WTC11 (cell line): ENCODE measurements around the gene COMTD1. TPM values are rescaled to one million over a fixed set of nuclear protein-coding genes. Genes with fewer than 3 reads are reported as not detected.

ENCODE experiments used
- FOXJ3 ChIP-seq: sonication (generic); formaldehyde crosslinking; IDR thresholded peaks from 2 replicates; pipeline ENCODE4 v1.9.0; 2021; ENCODE audit warnings: missing genetic modification reagents, mild to moderate bottlenecking, borderline replicate concordance
- FOXP1 ChIP-seq: sonication (generic); formaldehyde crosslinking; IDR thresholded peaks from 2 replicates; pipeline ENCODE4 v1.8.0; 2022; ENCODE audit warnings: missing genetic modification reagents, mild to moderate bottlenecking, moderate library complexity, borderline replicate concordance
- GTF2I ChIP-seq: fragments of 250-450 bp; sonication (Bioruptor Pico); conservative IDR thresholded peaks from 2 replicates; pipeline ENCODE4 v1.4.0; 2021; ENCODE audit warnings: mild to moderate bottlenecking
- JAZF1 ChIP-seq: fragments of 250-450 bp; sonication (Bioruptor Pico); IDR thresholded peaks from 2 replicates; pipeline ENCODE4 v1.9.0; 2021; ENCODE audit warnings: moderate library complexity, mild to moderate bottlenecking, inconsistent platforms
- NFE2L1 ChIP-seq: sonication (generic); formaldehyde crosslinking; IDR thresholded peaks from 2 replicates; pipeline ENCODE4 v1.8.1; 2023; ENCODE audit warnings: missing genetic modification reagents
- OVOL2 ChIP-seq: fragments of 250-450 bp; sonication (Bioruptor Pico); IDR thresholded peaks from 2 replicates; pipeline ENCODE4 v1.9.0; 2021; ENCODE audit warnings: mild to moderate bottlenecking, borderline replicate concordance
- TCF7 ChIP-seq: sonication (generic); formaldehyde crosslinking; IDR thresholded peaks from 2 replicates; pipeline ENCODE4 v1.8.0; 2022; ENCODE audit warnings: mild to moderate bottlenecking, low read depth, missing genetic modification reagents, moderate library complexity
- ZNF219 ChIP-seq: sonication (generic); formaldehyde crosslinking; IDR thresholded peaks from 2 replicates; pipeline ENCODE4 v1.8.0; 2023; ENCODE audit warnings: missing genetic modification reagents, mild to moderate bottlenecking, borderline replicate concordance
- ZNF317 ChIP-seq: sonication (generic); formaldehyde crosslinking; IDR thresholded peaks from 2 replicates; pipeline ENCODE4 v1.8.1; 2023; ENCODE audit warnings: low read depth, mild to moderate bottlenecking, moderate library complexity, missing genetic modification reagents, borderline replicate concordance
- ZNF671 ChIP-seq: fragments of 250-450 bp; sonication (Bioruptor Pico); IDR thresholded peaks from 2 replicates; pipeline ENCODE4 v1.8.0; 2021; ENCODE audit warnings: mild to moderate bottlenecking
- total RNA-seq: library from RNA; stranded (reverse); gene quantifications from 3 replicates; pipeline ENCODE4 v1.2.3, GENCODE V29; 2021
- TF ChIP-seq, protein P1 (sequence below): sonication (generic); formaldehyde crosslinking; IDR thresholded peaks from 2 replicates; pipeline ENCODE4 v1.8.0; 2023; ENCODE audit warnings: missing genetic modification reagents, mild to moderate bottlenecking, borderline replicate concordance
- TF ChIP-seq, protein P2 (sequence below): sonication (generic); formaldehyde crosslinking; IDR thresholded peaks from 2 replicates; pipeline ENCODE4 v1.8.1; 2023; ENCODE audit warnings: mild to moderate bottlenecking, missing genetic modification reagents, moderate library complexity
- TF ChIP-seq, protein P3 (sequence below): sonication (generic); formaldehyde crosslinking; IDR thresholded peaks from 2 replicates; pipeline ENCODE4 v1.8.1; 2023; ENCODE audit warnings: mild to moderate bottlenecking, moderate library complexity, missing genetic modification reagents
- TF ChIP-seq, protein P4 (sequence below): sonication (generic); formaldehyde crosslinking; IDR thresholded peaks from 2 replicates; pipeline ENCODE4 v1.8.1; 2023; ENCODE audit warnings: mild to moderate bottlenecking, missing genetic modification reagents, moderate library complexity
- TF ChIP-seq, protein P5 (sequence below): sonication (generic); formaldehyde crosslinking; IDR thresholded peaks from 2 replicates; pipeline ENCODE4 v1.8.1; 2022; ENCODE audit warnings: low read depth, mild to moderate bottlenecking, moderate library complexity, missing genetic modification reagents, borderline replicate concordance
- TF ChIP-seq, protein P6 (sequence below): sonication (generic); formaldehyde crosslinking; IDR thresholded peaks from 2 replicates; pipeline ENCODE4 v1.8.1; 2023; ENCODE audit warnings: mild to moderate bottlenecking, missing genetic modification reagents
- TF ChIP-seq, protein P7 (sequence below): fragments of 250-450 bp; sonication (Bioruptor Pico); IDR thresholded peaks from 2 replicates; pipeline ENCODE4 v1.9.0; 2021; ENCODE audit warnings: mild to moderate bottlenecking, borderline replicate concordance
- TF ChIP-seq, protein P8 (sequence below): sonication (generic); formaldehyde crosslinking; IDR thresholded peaks from 2 replicates; pipeline ENCODE4 v1.8.1; 2023; ENCODE audit warnings: mild to moderate bottlenecking, missing genetic modification reagents
- TF ChIP-seq, protein P9 (sequence below): sonication (generic); formaldehyde crosslinking; conservative IDR thresholded peaks from 2 replicates; pipeline ENCODE4 v1.8.1; 2022; ENCODE audit warnings: mild to moderate bottlenecking, missing genetic modification reagents

COMTD1 gene
- total RNA-seq, 1 experiment from 2014 or later = 47.8 TPM

DNA sequence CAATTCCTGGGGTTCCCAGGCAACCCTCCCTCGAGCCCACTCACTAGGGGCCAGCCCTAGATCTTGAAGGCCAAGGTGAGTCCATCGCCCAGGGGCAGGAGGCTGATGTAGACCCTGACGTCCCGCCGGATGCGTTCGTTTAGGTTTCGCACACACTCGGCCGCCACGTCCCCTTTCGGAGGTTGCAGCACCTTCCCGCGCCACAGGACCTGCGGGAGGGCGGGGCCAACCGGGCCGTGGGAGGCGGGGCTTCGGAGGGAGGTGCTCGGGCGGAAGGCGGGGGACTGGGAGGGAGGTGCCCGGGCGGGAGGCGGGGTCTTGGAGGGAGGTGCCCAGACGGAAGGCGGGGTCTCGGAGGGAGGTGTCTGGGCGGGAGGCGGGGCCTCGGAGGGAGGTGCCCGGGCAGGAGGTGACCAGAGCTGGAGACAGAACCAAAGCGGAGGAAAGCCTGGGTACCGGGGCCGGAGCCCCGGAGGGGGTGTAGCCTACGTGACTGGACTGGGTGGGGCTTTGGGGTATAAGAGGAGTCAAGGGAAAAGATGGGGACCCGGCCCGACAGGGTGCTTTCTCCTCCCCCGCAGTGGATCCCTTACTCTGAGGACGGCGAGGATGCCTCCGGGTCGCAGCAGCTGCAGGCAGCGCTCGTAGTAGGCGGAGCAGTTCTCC lies 1.6 kb downstream of the COMTD1 start (continued):
- TF ChIP-seq, protein P1, sequence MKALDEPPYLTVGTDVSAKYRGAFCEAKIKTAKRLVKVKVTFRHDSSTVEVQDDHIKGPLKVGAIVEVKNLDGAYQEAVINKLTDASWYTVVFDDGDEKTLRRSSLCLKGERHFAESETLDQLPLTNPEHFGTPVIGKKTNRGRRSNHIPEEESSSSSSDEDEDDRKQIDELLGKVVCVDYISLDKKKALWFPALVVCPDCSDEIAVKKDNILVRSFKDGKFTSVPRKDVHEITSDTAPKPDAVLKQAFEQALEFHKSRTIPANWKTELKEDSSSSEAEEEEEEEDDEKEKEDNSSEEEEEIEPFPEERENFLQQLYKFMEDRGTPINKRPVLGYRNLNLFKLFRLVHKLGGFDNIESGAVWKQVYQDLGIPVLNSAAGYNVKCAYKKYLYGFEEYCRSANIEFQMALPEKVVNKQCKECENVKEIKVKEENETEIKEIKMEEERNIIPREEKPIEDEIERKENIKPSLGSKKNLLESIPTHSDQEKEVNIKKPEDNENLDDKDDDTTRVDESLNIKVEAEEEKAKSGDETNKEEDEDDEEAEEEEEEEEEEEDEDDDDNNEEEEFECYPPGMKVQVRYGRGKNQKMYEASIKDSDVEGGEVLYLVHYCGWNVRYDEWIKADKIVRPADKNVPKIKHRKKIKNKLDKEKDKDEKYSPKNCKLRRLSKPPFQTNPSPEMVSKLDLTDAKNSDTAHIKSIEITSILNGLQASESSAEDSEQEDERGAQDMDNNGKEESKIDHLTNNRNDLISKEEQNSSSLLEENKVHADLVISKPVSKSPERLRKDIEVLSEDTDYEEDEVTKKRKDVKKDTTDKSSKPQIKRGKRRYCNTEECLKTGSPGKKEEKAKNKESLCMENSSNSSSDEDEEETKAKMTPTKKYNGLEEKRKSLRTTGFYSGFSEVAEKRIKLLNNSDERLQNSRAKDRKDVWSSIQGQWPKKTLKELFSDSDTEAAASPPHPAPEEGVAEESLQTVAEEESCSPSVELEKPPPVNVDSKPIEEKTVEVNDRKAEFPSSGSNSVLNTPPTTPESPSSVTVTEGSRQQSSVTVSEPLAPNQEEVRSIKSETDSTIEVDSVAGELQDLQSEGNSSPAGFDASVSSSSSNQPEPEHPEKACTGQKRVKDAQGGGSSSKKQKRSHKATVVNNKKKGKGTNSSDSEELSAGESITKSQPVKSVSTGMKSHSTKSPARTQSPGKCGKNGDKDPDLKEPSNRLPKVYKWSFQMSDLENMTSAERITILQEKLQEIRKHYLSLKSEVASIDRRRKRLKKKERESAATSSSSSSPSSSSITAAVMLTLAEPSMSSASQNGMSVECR (CRISPR knock-in tag) = no peak
- TF ChIP-seq NFE2L1 (CRISPR knock-in tag) = no peak
- no peak for TF ChIP-seq OVOL2 (CRISPR knock-in tag)
- 0 out of 2 replicates have a peak, but pooled peaks have one; percentile 27 for TF ChIP-seq FOXP1
- TF ChIP-seq, protein P2, sequence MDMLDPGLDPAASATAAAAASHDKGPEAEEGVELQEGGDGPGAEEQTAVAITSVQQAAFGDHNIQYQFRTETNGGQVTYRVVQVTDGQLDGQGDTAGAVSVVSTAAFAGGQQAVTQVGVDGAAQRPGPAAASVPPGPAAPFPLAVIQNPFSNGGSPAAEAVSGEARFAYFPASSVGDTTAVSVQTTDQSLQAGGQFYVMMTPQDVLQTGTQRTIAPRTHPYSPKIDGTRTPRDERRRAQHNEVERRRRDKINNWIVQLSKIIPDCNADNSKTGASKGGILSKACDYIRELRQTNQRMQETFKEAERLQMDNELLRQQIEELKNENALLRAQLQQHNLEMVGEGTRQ (CRISPR knock-in tag) = no peak
- TF ChIP-seq, protein P3, sequence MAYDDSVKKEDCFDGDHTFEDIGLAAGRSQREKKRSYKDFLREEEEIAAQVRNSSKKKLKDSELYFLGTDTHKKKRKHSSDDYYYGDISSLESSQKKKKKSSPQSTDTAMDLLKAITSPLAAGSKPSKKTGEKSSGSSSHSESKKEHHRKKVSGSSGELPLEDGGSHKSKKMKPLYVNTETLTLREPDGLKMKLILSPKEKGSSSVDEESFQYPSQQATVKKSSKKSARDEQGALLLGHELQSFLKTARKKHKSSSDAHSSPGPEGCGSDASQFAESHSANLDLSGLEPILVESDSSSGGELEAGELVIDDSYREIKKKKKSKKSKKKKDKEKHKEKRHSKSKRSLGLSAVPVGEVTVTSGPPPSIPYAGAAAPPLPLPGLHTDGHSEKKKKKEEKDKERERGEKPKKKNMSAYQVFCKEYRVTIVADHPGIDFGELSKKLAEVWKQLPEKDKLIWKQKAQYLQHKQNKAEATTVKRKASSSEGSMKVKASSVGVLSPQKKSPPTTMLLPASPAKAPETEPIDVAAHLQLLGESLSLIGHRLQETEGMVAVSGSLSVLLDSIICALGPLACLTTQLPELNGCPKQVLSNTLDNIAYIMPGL (CRISPR knock-in tag) = no peak
- no peak for TF ChIP-seq ZNF219 (CRISPR knock-in tag)
- 0 out of 2 replicates have a peak, but pooled peaks have one; percentile 35 for TF ChIP-seq ZNF671 (CRISPR knock-in tag)
- TF ChIP-seq, protein P4, sequence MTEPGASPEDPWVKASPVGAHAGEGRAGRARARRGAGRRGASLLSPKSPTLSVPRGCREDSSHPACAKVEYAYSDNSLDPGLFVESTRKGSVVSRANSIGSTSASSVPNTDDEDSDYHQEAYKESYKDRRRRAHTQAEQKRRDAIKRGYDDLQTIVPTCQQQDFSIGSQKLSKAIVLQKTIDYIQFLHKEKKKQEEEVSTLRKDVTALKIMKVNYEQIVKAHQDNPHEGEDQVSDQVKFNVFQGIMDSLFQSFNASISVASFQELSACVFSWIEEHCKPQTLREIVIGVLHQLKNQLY = no peak
- TF ChIP-seq, protein P5, sequence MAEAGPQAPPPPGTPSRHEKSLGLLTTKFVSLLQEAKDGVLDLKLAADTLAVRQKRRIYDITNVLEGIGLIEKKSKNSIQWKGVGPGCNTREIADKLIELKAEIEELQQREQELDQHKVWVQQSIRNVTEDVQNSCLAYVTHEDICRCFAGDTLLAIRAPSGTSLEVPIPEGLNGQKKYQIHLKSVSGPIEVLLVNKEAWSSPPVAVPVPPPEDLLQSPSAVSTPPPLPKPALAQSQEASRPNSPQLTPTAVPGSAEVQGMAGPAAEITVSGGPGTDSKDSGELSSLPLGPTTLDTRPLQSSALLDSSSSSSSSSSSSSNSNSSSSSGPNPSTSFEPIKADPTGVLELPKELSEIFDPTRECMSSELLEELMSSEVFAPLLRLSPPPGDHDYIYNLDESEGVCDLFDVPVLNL (CRISPR knock-in tag) = peak; percentile 49; the same call in 1 of the 2 replicates
- TF ChIP-seq TCF7 (CRISPR knock-in tag) = no peak
- TF ChIP-seq GTF2I (CRISPR knock-in tag) = no peak
- no peak for TF ChIP-seq ZNF317 (CRISPR knock-in tag)
- TF ChIP-seq, protein P6, sequence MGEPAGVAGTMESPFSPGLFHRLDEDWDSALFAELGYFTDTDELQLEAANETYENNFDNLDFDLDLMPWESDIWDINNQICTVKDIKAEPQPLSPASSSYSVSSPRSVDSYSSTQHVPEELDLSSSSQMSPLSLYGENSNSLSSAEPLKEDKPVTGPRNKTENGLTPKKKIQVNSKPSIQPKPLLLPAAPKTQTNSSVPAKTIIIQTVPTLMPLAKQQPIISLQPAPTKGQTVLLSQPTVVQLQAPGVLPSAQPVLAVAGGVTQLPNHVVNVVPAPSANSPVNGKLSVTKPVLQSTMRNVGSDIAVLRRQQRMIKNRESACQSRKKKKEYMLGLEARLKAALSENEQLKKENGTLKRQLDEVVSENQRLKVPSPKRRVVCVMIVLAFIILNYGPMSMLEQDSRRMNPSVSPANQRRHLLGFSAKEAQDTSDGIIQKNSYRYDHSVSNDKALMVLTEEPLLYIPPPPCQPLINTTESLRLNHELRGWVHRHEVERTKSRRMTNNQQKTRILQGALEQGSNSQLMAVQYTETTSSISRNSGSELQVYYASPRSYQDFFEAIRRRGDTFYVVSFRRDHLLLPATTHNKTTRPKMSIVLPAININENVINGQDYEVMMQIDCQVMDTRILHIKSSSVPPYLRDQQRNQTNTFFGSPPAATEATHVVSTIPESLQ (CRISPR knock-in tag) = no peak
- TF ChIP-seq, protein P7, sequence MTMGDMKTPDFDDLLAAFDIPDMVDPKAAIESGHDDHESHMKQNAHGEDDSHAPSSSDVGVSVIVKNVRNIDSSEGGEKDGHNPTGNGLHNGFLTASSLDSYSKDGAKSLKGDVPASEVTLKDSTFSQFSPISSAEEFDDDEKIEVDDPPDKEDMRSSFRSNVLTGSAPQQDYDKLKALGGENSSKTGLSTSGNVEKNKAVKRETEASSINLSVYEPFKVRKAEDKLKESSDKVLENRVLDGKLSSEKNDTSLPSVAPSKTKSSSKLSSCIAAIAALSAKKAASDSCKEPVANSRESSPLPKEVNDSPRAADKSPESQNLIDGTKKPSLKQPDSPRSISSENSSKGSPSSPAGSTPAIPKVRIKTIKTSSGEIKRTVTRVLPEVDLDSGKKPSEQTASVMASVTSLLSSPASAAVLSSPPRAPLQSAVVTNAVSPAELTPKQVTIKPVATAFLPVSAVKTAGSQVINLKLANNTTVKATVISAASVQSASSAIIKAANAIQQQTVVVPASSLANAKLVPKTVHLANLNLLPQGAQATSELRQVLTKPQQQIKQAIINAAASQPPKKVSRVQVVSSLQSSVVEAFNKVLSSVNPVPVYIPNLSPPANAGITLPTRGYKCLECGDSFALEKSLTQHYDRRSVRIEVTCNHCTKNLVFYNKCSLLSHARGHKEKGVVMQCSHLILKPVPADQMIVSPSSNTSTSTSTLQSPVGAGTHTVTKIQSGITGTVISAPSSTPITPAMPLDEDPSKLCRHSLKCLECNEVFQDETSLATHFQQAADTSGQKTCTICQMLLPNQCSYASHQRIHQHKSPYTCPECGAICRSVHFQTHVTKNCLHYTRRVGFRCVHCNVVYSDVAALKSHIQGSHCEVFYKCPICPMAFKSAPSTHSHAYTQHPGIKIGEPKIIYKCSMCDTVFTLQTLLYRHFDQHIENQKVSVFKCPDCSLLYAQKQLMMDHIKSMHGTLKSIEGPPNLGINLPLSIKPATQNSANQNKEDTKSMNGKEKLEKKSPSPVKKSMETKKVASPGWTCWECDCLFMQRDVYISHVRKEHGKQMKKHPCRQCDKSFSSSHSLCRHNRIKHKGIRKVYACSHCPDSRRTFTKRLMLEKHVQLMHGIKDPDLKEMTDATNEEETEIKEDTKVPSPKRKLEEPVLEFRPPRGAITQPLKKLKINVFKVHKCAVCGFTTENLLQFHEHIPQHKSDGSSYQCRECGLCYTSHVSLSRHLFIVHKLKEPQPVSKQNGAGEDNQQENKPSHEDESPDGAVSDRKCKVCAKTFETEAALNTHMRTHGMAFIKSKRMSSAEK (CRISPR knock-in tag) = no peak
- TF ChIP-seq JAZF1 (CRISPR knock-in tag) = no peak
- TF ChIP-seq FOXJ3 (CRISPR knock-in tag) = no peak
- TF ChIP-seq, protein P8, sequence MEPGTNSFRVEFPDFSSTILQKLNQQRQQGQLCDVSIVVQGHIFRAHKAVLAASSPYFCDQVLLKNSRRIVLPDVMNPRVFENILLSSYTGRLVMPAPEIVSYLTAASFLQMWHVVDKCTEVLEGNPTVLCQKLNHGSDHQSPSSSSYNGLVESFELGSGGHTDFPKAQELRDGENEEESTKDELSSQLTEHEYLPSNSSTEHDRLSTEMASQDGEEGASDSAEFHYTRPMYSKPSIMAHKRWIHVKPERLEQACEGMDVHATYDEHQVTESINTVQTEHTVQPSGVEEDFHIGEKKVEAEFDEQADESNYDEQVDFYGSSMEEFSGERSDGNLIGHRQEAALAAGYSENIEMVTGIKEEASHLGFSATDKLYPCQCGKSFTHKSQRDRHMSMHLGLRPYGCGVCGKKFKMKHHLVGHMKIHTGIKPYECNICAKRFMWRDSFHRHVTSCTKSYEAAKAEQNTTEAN (CRISPR knock-in tag) = 0 out of 2 replicates have a peak, but pooled peaks have one; percentile 50
- TF ChIP-seq, protein P9, sequence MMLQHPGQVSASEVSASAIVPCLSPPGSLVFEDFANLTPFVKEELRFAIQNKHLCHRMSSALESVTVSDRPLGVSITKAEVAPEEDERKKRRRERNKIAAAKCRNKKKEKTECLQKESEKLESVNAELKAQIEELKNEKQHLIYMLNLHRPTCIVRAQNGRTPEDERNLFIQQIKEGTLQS = no peak
